Stimulated activated CD8-positive, alpha-beta memory T cell treated with anti-CD3 and anti-CD28 coated beads, Interleukin-4, amount 100 ng/mL, for 48 hours (primary cell): ENCODE data around the gene TSC22D1.
"Not testable (repeated sequence)": the region's sequence is repeated elsewhere in the genome, so short reads cannot be mapped to it uniquely, and the experiment has no call there.

Source experiments
- DNase-seq: peaks from one replicate; pipeline ENCODE4 v3.0.0-alpha.2; 2020

The TSC22D1 gene

GRCh38 chr13:44498969-44499368 lies 77.2 kb downstream of the TSC22D1 start:
- DNase-seq = no peak

DNA sequence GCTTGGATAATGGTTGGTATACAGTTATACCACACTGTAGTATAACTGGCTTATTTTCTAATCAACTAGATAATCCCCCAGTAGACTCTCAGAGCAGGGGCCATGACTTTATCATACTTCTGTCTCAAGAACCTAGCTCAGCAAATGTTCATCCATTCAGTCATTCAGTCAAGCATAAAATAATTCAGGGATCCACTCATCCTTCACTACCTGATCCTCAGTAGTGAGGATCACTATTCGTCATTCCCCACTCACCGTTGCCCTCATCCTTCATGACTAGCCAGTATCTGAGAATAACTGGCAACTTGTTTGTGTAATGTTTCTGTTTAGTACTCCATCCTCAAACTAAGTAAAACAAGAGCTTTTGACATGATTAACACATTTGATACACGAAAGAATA lies 77.6 kb downstream of the TSC22D1 start:
- no peak for DNase-seq

- no peak for DNase-seq
Observed at GRCh38 chr13:44497801-44498200, 78.3 kb downstream of the TSC22D1 start.

DNA sequence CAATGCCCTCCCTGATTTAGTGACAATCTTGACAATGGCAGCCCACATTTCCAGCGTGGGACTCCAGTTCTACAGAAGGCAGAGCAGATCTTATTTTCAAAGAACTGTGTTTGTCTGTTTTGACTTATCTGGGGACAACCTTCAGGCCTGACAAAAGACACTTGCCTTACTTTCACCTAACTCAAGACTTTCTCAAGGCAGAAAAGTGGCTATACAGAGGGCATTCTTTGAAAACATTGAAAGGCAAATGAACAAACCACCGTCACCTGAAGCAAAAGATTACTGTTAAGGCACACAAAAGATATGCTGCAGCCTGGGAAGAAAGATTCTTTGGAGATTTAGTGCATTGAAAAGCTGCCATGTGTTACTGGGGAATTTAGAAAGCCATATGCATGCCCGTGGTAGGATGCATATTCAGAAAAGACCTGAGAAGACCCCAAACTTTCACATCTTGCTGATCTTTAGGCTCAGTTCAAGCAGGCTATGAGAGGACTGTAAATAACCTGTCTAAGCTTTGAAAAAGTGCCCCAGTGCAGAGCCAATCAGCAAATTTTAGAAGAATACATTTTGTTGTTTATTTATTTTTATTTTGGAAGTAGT lies 82.8 kb downstream of the TSC22D1 start:
- no peak for DNase-seq

DNA sequence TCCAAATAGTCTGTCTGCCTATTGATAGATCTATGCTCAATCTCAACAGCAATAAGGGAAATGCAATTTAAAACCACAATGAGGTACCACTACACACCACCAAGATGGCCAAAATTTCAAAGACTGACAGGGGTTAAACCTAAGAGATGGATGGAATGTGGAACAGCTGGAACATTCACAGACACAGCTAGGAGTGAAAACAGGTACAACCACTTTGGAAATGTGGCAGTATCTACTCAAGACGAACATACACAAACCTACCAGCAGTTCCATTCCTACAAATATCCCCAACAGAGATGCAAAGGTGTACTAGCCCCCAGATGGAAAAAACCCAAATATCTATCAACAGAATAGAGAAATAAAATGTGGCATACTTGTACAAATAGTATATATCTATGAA lies 86.4 kb downstream of the TSC22D1 start:
- DNase-seq = no peak

- no peak for DNase-seq
Observed at GRCh38 chr13:44487989-44488388, 88.1 kb downstream of the TSC22D1 start.

DNA sequence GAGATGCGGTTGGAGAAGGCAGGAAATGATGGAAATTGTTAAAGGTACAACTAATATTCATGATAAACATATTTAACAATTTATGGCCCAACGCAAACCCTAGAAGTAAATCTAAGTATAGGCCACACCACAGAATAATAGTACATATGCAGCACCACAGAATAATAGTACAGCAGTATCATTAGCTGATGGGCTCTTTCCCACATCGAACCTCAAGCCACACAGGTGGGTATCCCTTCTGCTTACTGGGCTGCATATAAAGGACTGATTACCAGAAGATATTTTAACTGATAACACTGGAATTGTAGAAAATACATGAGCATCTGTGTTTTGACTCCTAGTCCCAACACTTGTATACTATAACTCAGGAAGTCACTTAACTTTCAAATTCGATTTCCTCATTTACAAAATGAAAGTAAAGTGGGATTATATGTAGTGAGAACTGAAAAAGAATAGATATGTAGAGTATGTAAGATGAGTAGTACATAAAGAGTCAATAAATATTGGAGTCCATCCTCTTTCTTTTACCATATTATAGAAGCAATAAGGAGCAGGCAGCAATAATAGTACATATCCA lies 91.5 kb downstream of the TSC22D1 start:
- DNase-seq = no peak

GRCh38 chr13:44474122-44474910 lies 101.8 kb downstream of the TSC22D1 start:
- no peak for DNase-seq

- DNase-seq = no peak
Observed at GRCh38 chr13:44471686-44472085, 104.4 kb downstream of the TSC22D1 start.

GRCh38 chr13:44470638-44471562 lies 105.2 kb downstream of the TSC22D1 start:
- no peak for DNase-seq

- DNase-seq = no peak
Observed at GRCh38 chr13:44468874-44469273, 107.3 kb downstream of the TSC22D1 start.

- DNase-seq = no peak
Observed at GRCh38 chr13:44465318-44465717, 110.8 kb downstream of the TSC22D1 start.

DNA sequence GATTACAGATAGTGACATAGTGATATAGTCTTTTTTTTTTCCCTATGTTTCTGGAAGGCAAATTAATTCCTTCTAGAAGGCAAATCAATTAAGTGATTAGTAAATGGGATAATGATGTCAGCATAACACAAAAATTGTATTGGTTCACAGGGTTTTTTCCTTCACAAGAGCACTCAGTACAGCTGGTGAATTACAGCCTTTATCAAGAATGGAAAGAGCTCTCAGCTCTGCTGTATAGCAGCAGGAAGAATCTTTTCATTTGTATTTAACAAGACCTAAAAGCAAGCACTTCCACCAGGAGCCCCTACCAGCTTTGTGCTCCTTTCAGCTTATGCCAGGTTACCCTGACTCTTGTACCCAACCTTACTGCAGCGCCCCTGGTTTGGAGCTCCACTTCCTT lies 111.7 kb downstream of the TSC22D1 start:
- DNase-seq = no peak

- DNase-seq = no peak
Observed at GRCh38 chr13:44463759-44464158, 112.4 kb downstream of the TSC22D1 start.

DNA sequence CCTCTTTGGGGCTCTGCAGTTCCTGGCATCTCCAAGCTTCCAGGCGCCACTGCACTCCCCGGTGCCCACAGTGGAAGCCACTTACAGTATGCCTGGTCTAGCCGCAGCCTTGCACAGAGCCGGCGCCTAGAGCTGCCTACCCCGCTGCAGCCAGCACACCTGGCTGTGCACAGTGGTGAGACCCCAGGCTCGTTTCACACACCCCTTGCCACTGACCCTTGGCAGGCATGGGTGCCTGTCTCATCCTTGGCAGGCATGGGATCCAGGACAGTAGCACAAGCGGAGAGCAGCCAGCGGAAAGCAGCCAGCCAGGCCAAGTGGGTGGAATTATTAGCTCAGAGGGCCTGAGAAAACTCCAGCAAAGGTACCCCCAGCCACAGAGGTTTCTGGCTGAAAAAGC lies 116.5 kb downstream of the TSC22D1 start:
- no peak for DNase-seq

DNA sequence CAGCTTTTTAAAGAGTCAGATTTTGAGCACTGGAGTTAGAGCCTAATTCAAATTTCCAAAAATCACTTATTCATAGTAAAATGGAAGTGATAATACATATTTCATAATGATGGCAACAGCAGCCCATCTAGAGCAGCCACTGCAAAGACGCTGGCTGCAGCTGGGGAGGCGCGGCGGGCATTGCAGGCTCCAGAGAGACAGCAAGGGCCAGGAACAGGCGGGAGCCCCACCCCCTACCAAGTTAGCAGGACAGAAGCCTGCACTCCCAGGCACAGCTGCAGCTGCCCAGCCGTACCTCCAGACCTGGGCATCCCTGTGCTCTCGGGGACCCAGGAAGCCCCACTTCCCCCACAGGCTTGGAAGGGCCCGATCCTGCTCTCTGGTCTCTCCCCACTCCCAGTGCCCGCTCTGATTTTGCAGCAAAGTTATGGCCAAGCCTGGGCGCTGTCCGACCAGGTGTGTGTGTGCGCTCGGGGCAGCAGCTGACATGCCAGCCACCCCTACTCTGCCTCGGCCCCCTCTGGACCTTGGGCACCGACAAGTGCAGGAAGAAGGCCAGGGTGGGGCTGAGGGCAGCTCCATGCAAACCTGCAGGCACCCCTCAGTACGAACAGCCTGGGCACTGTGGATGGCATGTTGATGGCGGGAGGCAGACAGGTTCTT lies 117.7 kb downstream of the TSC22D1 start:
- DNase-seq = no peak

- DNase-seq = not testable (repeated sequence)
Observed at GRCh38 chr13:44456212-44456611, 119.9 kb downstream of the TSC22D1 start.

GRCh38 chr13:44455769-44456168 lies 120.4 kb downstream of the TSC22D1 start:
- DNase-seq = no peak

DNA sequence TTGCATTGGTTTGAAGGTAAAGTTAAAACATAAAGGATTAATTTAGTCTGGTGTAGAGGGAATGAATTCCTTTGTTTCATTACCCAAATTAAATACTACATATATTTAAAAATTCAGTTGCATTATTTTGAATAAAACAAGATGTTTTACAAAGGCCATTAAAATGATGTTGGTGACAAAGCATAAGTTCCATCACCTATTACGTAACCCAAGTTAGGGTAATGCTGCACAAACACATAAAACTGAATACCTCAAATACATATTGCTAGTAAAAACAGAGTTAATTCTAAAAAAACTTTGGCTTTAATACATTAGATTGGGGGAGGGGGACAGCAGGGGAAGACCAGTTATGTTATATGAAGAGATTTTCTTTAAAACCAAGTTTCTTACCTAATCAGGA lies 122.2 kb downstream of the TSC22D1 start:
- no peak for DNase-seq

DNA sequence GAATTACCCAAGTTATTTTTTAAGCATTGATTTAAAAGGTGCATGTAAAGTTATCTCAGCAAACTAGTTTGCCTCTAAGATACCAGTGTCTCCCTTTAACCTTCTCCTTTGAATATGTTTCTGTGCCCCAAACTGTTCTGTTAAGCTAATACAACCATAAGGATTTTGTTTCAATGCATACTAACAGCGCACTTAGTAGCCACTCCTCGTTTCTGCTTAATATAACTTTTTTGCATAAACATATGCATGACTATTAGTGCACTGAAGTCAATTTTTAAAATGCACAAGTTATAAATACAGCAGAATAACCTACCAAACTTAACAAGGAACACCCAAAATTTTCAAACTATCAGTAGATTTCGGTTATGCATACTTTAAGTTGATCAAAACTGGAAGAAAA lies 123.1 kb downstream of the TSC22D1 start:
- no peak for DNase-seq

DNA sequence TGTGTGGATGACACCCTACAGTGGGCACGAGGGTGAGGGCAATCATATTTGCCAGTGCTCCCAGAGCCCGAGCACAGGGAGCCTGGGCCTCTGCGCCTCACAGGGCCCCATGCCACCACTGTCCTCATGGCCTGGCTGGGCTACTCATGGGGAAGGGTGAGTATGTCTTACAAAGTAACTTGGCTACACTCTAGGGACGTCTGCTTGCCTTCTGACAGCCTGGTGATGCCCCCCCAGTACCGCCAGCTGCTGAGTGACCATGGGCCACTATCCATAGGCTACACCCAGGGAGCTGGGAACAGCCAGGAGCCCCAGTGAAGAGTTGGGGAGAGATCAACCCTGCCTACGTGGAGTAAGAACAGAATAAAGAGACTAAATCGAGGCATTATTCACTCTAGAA lies 123.7 kb downstream of the TSC22D1 start:
- no peak for DNase-seq

DNA sequence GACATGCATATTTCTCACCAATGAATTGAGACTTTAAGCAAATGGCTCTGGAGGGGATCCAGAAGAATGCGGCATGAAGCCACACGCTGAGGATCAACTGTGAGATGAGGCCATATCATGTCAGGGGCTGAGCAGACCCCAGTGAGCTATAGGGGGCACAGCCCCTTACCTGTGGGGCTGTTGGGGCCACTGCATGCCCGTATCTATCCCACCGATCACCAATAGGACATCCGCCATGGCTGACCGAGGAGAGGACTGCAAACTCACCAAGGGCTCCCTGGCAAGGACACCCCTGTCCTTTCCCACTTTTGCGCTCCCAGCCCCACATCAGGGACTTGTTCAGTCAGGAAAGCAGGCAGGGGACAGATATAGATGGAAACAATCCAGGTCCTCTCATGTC lies 124.5 kb downstream of the TSC22D1 start:
- no peak for DNase-seq

- DNase-seq = no peak
Observed at GRCh38 chr13:44451126-44451525, 125.0 kb downstream of the TSC22D1 start.
